Inflammatory macrophage (primary cell): ENCODE measurements around the gene NDUFA13.

Experiments used
- DNase-seq, 2 donors: peaks; one replicate each; pipeline ENCODE4 v3.0.0-alpha.2; 2020 to 2022

The NDUFA13 gene

GRCh38 chr19:19571071-19571786 is 55.2 kb downstream of the NDUFA13 start:
- no peak for DNase-seq

DNA sequence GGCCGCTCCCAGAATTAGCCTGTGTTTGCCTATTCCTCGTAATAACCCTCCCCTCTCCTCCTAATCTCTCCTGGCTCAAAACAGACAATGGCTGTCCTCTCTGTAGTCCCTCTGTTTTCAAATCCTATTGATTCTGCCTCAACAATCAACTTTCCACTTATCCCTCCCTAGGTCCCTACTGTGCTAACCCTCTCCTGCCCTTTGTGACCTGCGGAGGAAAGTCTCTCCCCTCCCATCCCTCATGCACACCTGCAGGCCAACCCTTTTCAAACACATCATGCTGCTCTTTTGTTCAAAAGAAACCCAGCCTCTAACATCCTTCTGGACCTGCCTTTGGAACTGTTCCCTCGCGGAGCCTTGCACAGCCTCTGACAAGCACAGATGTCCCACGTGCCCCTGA is 59.4 kb downstream of the NDUFA13 start:
- no peak for DNase-seq
